ENCODE results near the gene MOAP1.
"Not testable (repeated sequence)": the region's sequence is repeated elsewhere in the genome, so short reads cannot be mapped to it uniquely, and the experiment has no call there.

The MOAP1 gene

GRCh38 chr14:93160353-93160801 is 24.3 kb downstream of the MOAP1 start:
- TF ChIP-seq MAX (IDR thresholded peaks at IDR 0.05; ENCODE audit: low read depth, low read length): no peak
- TF ChIP-seq CTCF (IDR thresholded peaks at IDR 0.05; ENCODE audit: low read depth, low read length): peak; percentile 21
- peak; percentile 44 for DNase-seq (ENCODE audit: low read depth)

GRCh38 chr14:93159625-93160352 is 24.9 kb downstream of the MOAP1 start:
- DNase-seq (ENCODE audit: low read depth): not testable (repeated sequence)

More at GRCh38 chr14:93160353-93160801, 24.3 kb downstream of the MOAP1 start:
- no peak overlapping the region for H3K4me3 ChIP-seq (ENCODE audit: low read depth, low read length)

GRCh38 chr14:93158349-93158748 is 26.3 kb downstream of the MOAP1 start:
- not testable (repeated sequence) for H3K4me3 ChIP-seq (ENCODE audit: low read depth, low read length); DNase-seq (ENCODE audit: low read depth)

More at GRCh38 chr14:93159625-93160352, 24.9 kb downstream of the MOAP1 start:
- not testable (repeated sequence) for H3K4me3 ChIP-seq (ENCODE audit: low read depth, low read length)

GRCh38 chr14:93156693-93157369 is 27.9 kb downstream of the MOAP1 start:
- TF ChIP-seq MYC (IDR thresholded peaks at IDR 0.05; ENCODE audit: low read depth, low read length): no peak
- TF ChIP-seq POLR2A (IDR thresholded peaks at IDR 0.05; ENCODE audit: extremely low read depth, insufficient read length): no peak
- DNase-seq (ENCODE audit: low read depth): no peak

GRCh38 chr14:93155667-93156066 is 29.0 kb downstream of the MOAP1 start:
- TF ChIP-seq MAX (IDR thresholded peaks at IDR 0.05; ENCODE audit: low read depth, low read length): no peak
- no peak for TF ChIP-seq CTCF (IDR thresholded peaks at IDR 0.05; ENCODE audit: low read depth, low read length)
- TF ChIP-seq POLR2A (IDR thresholded peaks at IDR 0.05; ENCODE audit: extremely low read depth, insufficient read length): no peak
- no peak for TF ChIP-seq MYC (IDR thresholded peaks at IDR 0.05; ENCODE audit: low read depth, low read length)
- no peak overlapping the region for H3K4me3 ChIP-seq (ENCODE audit: low read depth, low read length)
- no peak for DNase-seq (ENCODE audit: low read depth)

More at GRCh38 chr14:93156693-93157369, 27.9 kb downstream of the MOAP1 start:
- H3K4me3 ChIP-seq (ENCODE audit: low read depth, low read length): no peak overlapping the region

GRCh38 chr14:93153121-93153520 is 31.6 kb downstream of the MOAP1 start:
- DNase-seq (ENCODE audit: low read depth): peak; percentile 31
- H3K4me3 ChIP-seq (ENCODE audit: low read depth, low read length): no peak overlapping the region
- TF ChIP-seq MYC (IDR thresholded peaks at IDR 0.05; ENCODE audit: low read depth, low read length): no peak

- no peak overlapping the region for H3K4me3 ChIP-seq (ENCODE audit: low read depth, low read length)
- no peak for TF ChIP-seq CTCF (IDR thresholded peaks at IDR 0.05; ENCODE audit: low read depth, low read length)
- no peak for DNase-seq (ENCODE audit: low read depth)
Observed at GRCh38 chr14:93150227-93151208, 34.2 kb downstream of the MOAP1 start.

- H3K4me3 ChIP-seq (ENCODE audit: low read depth, low read length): no peak overlapping the region
- TF ChIP-seq CTCF (IDR thresholded peaks at IDR 0.05; ENCODE audit: low read depth, low read length): no peak
- TF ChIP-seq POLR2A (IDR thresholded peaks at IDR 0.05; ENCODE audit: extremely low read depth, insufficient read length): no peak
- no peak for TF ChIP-seq MAX (IDR thresholded peaks at IDR 0.05; ENCODE audit: low read depth, low read length)
- no peak for TF ChIP-seq MYC (IDR thresholded peaks at IDR 0.05; ENCODE audit: low read depth, low read length)
- no peak for DNase-seq (ENCODE audit: low read depth)
Observed at GRCh38 chr14:93148979-93149378, 35.7 kb downstream of the MOAP1 start.

All from NB4 (cell line).